GM19468 (cell line): ENCODE results near the gene HMMR.
A peak's percentile ranks its signal among the peaks of the same experiment; 100 is the strongest.
"Not testable (repeated sequence)": the region's sequence is repeated elsewhere in the genome, so short reads cannot be mapped to it uniquely, and the experiment has no call there.

Experiments
- ATAC-seq: cut with Tn5 transposase; IDR thresholded peaks from one replicate; pipeline ENCODE4 v1.9.1; 2021; ENCODE audit warnings: mild to moderate bottlenecking, moderate library complexity, moderate number of reproducible peaks; ENCODE audit not compliant: unreplicated experiment; ENCODE audit errors: extremely low read depth

Gene HMMR

GRCh38 chr5:163504079-163504931, 43.9 kb downstream of the HMMR start:
- ATAC-seq = no peak

- ATAC-seq = no peak
These were observed 44.6 kb downstream of the HMMR start for GRCh38 chr5:163505049-163505367.

GRCh38 chr5:163505368-163506094, 45.1 kb downstream of the HMMR start, which contains the start of gene MAT2B:
Gene MAT2B (plus strand): TSS chr5:163505619. CDS start chr5:163505687, 68 bp downstream.
- ATAC-seq = peak; percentile 90

GRCh38 chr5:163506095-163506457, 45.6 kb downstream of the HMMR start:
- ATAC-seq = peak; percentile 5

GRCh38 chr5:163506726-163507125, 46.3 kb downstream of the HMMR start:
- no peak for ATAC-seq

GRCh38 chr5:163508753-163509152, 48.3 kb downstream of the HMMR start:
- no peak for ATAC-seq

- no peak for ATAC-seq
These were observed 49.0 kb downstream of the HMMR start for GRCh38 chr5:163509291-163509951.

GRCh38 chr5:163512526-163512925, 52.1 kb downstream of the HMMR start:
- no peak for ATAC-seq

GRCh38 chr5:163525096-163525495, 64.7 kb downstream of the HMMR start:
- ATAC-seq = no peak

GRCh38 chr5:163529698-163530097, 69.3 kb downstream of the HMMR start:
- ATAC-seq = no peak

- ATAC-seq = no peak
These were observed 70.8 kb downstream of the HMMR start for GRCh38 chr5:163531272-163531671.

GRCh38 chr5:163532171-163533084, 72.0 kb downstream of the HMMR start:
- no peak for ATAC-seq

- no peak for ATAC-seq
These were observed 72.8 kb downstream of the HMMR start for GRCh38 chr5:163533223-163533622.

GRCh38 chr5:163534492-163535094, 74.2 kb downstream of the HMMR start:
- ATAC-seq = no peak

- no peak for ATAC-seq
These were observed 74.9 kb downstream of the HMMR start for GRCh38 chr5:163535290-163535689.

- not testable (repeated sequence) for ATAC-seq
These were observed 76.0 kb downstream of the HMMR start for GRCh38 chr5:163536442-163536841.

GRCh38 chr5:163540696-163541095, 80.3 kb downstream of the HMMR start:
- no peak for ATAC-seq
